HG03066 (cell line): ENCODE data around the gene ANKRD44.

Experiments
- ATAC-seq: cut with Tn5 transposase; IDR thresholded peaks from one replicate; pipeline ENCODE4 v1.9.1; 2021; ENCODE audit warnings: low read depth; ENCODE audit not compliant: unreplicated experiment

The ANKRD44 gene

DNA sequence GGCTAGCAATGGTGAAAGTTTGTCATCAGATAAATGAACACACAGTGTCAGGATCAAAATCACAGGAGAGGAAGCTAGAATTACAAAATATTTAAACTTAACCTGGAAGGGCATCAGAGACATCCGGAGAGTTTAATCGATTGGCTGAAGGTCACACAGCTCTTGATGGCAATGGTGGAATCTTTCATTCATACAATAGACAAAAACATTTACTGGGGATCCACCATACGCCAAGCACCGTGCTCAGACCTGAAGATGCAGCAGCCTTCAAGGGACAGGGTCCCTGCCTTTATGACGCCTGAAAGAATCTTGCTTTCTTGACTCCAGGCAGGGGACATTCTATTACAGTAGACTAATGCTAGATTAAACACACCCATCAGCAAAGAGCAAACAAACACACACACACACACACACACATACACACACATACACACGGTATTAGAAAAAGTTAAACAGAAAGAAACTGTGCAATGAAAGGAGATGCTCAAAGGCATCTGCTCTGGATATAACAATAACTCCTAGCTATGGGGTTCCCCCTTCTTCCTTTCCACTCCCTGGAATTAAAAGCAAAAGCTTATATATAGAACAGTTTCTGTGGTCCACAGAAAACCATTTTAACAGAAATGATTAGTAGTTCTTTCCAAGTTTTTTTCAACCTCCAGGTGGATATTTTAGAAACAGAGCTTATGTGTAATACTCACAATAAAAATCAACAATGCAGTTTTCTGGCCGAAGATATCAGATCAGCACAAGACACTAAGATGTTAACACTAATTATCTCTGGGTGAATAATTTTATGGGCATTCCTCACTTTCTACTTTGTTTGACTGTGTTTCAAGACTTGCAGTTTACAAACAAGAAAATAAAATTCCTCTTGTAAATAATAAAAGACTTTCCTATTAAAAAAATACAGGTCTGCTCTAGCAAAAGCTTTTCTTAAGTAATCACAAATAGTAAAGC is 151.7 kb downstream of the ANKRD44 start:
- no peak for ATAC-seq

DNA sequence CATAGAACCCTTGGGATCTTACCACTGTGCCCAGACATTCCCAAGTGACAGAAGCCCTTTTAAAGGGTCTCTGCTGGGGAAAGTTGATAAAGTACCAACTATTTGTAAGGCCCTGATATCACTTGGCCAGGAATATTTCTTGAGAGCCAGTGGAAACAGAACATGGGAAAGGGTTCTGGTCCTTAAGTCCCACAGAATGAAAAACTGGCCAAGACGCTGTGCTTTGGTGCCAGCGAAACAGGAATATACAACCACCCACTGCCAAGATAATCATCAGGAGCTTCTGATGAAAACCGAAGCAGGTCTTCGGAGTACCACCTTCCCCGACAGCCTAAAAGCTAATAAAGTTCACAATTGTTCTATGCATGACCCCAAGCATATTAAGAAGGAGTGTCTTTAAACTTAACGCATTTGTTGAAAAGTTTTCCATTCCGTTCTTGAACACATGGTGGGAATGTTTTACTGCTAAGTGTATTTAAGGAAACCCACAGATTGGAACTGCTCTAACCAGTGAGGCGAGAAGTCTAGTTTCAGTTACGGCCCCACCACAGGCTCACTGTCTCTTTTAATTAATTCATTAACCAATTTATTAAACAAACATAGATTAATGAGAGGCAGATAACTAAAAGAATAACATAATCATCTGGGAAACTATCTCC is 152.6 kb downstream of the ANKRD44 start:
- no peak for ATAC-seq

DNA sequence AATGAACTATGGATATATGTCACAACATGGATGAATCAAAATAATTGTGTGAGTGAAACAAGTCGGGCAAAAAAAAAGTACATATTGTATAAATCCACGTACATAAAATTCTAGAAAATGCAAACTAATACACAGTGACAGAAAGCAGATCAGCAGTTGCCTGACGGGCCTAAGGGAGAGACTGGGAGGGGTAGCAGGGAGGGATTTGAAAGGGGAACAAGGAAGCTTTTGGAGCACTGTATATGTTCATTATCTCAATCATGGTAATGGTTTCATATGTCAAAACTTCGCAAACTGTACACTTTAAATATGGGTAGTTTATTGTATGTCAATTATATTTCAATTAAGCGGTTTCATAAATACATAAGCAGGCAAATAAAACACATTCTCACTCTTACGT is 153.8 kb downstream of the ANKRD44 start:
- no peak for ATAC-seq

DNA sequence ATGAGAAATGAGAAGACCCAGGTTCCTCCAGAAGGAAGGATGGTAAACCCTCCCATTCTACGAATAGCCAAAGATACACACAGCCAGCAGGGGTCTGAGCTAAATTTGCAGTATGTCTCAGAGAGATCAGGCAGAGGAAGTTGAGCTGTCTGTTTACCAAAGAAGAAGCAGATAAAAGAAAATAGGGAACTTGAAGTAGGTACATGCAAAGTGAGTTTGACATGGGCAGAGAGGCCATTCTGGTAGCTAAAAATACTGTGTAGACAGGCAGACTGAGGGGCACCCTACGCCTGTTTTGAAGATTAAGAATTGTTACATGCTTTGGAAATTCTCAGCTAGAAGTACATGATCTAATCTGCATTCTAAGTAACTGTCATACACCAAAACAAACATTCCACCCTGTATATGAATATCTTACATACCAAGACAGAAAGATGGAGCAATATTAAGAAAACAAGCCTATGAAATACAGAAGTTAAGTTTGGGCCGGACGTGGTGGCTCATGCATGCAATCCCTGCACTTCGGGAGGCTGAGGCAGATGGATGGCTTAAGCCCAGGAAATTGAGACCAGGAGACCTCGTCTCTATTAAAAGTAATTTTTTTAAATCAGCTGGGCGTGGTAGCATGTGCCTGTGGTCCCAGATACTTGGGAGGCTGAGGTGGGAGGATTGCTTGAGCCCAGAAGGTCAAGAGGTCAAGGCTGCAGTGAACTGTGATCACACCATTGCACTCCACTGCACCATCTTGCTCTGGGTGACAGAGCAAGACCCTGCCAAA is 157.9 kb downstream of the ANKRD44 start:
- ATAC-seq, result peak; percentile 85

DNA sequence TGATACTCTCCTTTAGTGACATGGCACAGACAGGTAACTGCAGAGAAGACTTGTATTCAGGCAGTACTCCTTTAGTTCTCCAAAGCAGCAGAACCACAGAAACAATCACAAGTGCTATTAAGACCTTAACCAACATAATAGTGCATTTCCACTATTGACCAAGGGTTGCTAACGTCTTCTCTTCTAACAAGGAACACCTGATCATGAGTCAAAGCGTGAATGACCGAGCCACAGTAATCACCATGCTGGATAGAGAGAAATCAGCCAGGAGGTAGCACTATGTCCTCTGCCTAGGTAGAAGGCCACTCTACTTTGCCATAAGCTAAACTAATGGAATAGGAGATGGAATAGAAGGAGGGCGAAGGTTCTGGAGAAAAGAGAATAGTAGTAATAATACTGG is 161.0 kb downstream of the ANKRD44 start:
- no peak for ATAC-seq

DNA sequence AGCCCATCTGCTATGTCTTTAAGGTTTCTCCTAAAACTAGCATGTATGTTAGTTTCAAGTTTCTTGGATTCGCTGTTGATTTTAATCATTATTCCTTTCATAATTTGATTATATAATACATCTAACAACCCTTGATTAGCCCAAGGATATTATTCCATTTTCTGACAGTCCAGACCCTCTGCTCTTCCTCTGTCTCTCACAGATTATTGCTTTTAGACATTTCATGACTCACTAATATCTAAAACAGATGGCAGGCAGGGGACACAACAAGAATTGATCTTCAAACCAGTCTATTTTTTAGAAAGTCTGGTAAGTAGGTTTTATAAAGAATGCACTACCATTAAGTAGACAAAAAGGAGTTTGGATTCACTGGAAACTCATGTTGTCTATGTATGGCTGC is 162.2 kb downstream of the ANKRD44 start:
- no peak for ATAC-seq

DNA sequence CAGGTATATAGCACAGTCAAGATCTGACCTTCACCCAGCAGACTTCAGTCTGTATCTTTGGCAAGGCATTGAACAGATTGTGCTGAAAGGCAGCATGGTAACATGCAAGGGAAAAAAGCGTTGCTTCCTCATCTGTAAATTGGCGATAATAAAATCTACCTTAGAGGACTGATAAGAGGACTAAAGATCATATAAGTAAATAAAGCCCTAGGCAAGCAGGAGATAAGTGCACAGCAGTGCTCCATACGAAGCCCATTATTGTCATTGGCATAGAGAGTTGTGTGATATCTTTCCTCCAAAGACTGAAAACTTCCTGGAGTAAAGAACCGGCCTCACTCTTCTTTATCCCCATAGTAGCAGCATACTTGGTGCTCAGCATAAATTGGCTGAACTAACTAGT is 162.6 kb downstream of the ANKRD44 start:
- ATAC-seq, result no peak

DNA sequence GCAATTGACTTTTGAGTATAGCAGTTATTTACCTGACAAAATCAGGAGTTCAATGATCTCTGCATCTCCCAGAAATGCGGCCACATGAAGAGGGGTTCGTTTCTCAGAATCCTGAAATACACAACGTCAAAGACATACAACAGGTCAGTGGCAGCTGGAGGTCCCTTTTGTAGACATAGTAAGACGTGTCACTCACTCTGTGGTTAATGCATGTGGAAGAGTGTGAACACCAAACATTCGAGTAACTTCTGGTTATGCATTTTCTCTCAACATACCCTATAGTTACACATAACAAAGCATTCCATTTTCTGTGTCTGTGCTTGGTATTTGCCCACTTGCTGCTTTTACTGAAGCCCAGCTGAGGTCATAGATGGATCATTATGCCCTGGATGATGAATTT is 163.6 kb downstream of the ANKRD44 start:
- no peak for ATAC-seq

DNA sequence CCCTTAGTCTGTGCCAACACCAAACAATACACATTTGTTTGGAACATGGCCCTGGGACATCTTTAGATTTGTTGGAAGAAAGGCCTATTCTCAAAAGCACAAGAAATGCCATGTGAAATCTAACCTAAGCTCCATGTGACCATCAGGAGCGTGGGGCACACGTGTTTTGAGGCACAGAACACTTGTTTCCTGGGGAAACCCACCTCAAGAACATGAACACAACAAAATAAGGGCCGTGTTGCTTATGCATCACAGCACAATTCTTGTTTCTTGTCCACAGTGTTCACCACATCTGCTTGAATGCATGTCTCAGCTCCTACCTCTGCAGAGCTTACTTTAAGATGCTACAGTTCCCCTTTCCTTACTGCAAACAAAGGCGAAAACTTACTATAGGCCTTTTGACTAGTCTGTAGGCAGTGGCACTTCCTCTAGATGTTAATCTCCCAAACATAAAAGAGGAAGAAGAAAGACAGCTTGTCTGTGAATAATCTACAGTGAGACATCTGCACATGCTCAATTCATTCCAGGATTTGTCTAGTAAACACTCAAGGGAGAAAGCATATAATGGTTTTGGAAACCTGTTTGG is 165.0 kb downstream of the ANKRD44 start:
- peak; percentile 92 for ATAC-seq

DNA sequence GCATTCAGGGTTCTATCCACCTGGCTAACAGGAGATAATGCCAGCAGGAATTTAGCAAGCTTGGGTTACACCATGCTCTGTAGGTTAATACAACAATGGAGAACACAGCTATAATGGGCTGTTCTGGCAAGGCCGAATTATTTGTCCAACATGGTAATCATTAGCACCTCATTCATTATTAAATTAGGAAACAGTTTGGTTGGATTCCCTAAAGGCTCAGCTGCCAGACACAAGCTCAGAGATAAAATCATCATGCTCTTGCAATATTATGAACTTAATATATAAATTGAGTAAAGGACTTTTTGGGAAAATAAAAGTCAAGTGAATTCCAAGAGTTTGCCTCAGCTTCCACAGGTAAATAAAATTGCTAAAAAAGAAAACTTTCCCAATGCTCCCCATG is 166.4 kb downstream of the ANKRD44 start:
- ATAC-seq, result no peak

DNA sequence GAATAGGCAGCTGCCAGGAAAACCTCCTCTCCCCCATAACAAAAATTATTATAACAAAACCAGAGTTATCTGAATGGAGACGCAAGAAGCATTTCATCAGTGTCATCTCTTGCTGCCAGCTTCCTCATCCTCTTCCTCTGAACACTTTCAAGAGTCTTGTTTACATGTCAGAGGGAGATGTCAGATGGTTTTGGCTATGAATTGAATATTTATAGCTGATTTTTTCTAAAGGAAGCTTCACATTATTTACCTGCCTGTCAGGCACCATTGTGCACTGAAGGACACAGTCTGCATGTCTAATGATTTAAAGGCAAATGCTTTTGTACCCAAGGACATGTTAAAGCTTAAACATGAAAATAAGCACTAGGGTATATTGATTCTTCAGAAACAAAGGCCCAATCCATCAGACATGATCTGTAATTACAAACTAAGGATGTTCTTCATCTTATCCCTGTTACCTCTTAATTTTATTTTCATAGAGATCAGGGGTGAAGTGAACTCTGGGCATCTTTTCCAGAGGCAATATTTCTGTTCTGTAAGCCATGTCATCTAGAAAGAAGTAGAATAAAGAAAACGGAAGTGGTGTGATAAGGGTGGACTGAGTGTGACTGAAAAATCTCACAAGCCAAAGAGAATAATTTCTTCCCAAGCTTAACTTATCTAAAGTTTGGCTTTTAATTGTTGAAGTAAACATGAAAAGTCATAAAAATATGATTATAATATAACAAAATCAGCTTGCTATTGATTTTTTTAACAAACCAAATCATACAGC is 168.7 kb downstream of the ANKRD44 start:
- no peak for ATAC-seq

DNA sequence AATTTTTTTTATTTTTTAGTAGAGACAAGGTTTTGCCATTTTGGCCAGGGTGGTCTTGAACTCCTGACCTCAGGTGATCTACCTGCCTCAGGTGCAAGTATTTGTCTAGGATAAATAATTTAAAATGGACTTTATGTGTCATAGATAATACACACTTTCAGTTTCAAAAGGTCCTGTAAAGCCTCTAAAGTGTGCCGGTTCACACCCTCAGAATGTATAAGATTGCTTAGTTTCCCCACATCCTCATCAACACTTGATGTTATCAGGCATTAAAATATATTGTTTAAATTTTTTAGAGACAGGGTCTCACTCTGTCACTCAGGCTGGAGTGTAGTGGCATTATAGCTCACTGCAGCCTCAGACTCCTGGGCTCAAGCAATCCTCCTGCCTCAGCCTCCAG is 170.5 kb downstream of the ANKRD44 start:
- ATAC-seq, result no peak

DNA sequence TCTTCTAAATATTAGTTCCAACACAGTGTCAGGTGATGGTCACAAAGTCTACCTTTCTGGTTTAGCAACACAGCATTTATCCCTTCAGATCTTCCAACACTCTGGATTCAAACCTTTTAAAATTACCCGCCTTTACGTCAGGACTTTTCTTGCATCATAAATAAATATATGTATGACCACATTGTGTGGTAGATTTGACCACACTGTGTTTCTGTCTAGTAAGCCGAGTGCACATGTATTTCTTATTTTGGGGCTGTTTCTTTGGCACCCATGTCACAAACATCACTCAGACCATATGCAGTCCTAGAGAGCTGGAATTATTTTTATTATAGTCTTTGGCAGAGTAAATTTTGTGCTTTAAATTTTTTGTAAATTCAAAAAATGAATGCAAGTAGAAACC is 172.1 kb downstream of the ANKRD44 start:
- ATAC-seq, result no peak

DNA sequence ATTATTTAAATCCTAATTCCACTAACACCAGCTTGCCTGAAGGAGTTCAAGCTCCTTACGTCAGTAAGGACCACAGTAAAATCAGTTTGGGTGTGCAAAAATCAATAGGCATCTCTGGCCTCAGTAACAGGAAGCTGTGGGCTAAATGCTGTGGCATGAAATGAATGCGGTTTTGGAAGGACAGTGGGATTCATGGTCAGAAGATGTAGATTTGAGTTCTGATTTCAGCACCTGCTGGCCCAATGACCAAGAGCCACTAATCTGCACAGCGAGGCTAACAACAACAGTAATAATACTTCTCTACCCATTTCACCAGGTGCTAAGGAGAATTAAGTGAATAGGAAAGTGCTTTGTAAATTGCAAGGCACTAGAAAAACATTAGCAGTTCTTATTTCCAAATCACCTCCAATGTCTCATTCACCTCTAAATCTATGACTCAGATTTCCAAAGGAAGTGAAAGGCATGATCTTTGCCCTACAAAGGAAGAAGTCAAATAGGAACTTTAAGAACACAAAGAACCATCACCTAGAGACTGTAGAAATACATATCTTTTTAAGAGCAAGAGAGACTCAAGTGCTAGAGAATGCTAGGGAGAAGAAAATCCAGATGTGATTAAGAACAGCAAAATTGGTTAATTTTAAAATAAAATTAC is 172.6 kb downstream of the ANKRD44 start:
- no peak for ATAC-seq

DNA sequence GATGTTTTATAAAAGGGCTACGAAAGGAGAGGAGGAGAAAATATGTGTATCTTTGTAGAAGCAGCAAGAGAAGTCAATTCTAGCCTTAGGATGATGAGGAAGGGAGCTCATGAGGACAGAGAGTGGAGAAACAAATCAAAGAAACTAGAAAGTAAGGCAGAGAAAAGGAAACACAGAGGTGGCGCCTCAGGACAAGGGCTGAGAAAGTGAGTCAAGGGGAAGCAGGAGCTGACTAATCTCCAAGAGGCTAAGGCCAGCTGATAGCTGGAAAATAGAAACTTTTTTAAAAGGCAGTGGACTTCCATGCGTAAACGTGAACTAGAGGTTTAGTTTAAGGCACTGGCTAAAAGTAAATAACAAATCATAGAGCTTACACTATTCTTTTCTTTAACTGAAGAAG is 173.3 kb downstream of the ANKRD44 start:
- no peak for ATAC-seq

DNA sequence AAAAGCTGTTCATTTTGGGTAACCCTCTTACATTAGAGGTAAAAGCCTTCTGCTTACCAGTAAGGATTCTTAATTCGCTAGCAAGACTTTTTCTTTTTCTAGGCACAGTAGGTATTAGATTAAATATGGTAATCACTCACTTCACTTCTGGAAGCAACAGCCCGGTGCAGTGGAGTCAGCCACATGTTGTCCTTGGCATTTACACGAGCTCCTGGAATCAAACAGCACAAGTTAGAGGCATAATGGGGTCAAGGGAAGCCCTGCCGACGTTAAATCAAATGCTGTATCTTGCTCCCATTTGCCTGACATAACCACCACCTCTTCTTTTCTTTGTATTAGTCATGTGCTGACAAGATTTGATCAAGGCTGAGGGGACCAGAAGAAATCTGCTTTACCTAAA is 174.1 kb downstream of the ANKRD44 start:
- ATAC-seq, result no peak

DNA sequence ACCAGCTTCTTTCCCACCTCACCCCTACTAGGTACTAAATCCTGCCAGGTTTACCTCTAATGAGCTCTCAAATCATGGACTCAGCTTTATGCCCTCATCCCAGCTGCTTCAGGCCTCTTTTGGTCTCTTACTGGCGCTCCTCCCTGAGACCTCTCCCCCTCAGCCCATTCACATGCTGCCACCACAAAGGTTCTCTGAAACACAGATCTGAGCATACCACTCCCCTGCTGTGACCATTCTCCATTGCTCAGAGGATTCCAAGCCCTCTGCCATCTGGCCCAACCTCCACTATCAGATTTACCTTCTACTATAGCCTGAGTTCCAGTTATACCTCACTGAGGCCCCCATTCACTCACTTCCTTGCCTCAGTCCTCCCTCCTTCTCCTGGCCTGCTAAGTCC is 174.8 kb downstream of the ANKRD44 start:
- ATAC-seq, result no peak

DNA sequence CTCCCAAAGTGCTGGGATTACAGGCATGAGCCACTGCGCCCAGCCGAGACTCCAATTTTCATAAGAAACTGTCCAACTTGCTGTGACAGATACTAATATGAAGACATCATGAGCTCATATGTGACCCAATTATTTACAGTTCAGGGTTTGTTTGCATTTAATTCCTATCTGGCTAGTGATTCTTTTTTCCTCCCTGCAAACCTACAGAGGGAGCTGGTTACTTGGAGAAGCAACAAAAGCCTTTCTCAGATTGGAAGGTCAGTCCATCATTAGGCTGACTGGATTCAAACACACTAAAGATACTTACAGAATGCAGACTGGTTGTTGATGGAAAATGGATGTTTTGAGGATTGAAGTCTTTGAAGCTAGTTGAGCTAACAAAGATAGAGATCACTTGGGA is 176.4 kb downstream of the ANKRD44 start:
- ATAC-seq, result no peak

DNA sequence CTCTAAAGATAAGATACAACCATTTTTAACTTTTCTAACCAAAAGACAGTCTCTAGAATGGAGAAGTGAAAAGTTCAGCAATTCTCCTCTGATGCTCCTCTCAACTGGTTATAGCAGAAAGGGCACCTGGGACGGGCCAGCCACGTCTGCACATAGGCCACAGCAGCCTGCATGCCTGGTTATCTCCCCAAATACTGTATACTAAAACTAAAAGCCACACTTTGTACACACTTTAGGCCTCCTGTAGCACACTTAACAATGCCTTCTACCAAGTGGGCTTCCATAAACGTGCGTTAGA is 179.1 kb downstream of the ANKRD44 start:
- ATAC-seq, result peak; percentile 61

DNA sequence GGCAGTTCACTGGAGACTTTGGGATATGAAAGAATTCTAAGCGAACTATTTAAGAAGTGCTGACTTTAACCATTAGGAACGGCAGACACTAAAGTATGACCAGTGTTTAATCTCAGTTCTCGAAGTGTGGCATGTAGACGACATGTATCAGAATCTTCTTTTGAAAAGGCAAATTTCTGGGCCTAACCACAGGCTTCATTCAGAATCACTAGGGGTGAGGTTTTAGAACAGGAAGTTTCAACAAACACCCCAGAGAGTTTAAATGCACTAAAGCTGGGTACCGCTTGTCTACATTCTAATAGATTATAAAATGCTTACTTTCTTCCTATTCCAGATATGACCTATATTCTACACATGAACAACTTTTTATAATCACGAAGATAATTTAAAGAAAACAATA is 180.3 kb downstream of the ANKRD44 start:
- peak; percentile 80 for ATAC-seq
